Gastrocnemius medialis (tissue), 4 donors: ENCODE measurements around the gene TTLL10. TPM values are rescaled to one million over a fixed set of nuclear protein-coding genes. Genes with fewer than 3 reads are reported as not detected.

Experiments
- ATAC-seq, 2 donors: fragments of 150-250 bp; one replicate each; pipeline ENCODE4 v1.9.1; 2016
- DNase-seq, 2 donors: peaks; one replicate each; pipeline ENCODE4 v3.0.0-alpha.2; 2019
- H3K27ac ChIP-seq, 4 donors: fragments of 200-600 bp; sonication (generic); 1 replicate in 1 of 4; 2 replicates in 3 of 4; pipeline ENCODE4 v1.5.1; 2016 to 2018; ENCODE audit warnings: mild to moderate bottlenecking in 2 of 4, moderate library complexity in 1 of 4
- H3K27me3 ChIP-seq, 3 donors: fragments of 200-600 bp; sonication (generic) in 2 of 3; 1 replicate in 1 of 3; 2 replicates in 2 of 3; pipeline versions ENCODE4 v1.5.1 to v1.6.0; 2016 to 2019; ENCODE audit warnings: mild to moderate bottlenecking in 1 of 3, moderate library complexity in 1 of 3
- H3K36me3 ChIP-seq, 2 donors: fragments of 200-600 bp; sonication (generic) in 1 of 2; one replicate each; pipeline ENCODE4 v1.5.1; 2017 to 2018
- H3K4me1 ChIP-seq, 2 donors: fragments of 200-600 bp; sonication (generic) in 1 of 2; one replicate each; pipeline ENCODE4 v1.5.1; 2016 to 2017; ENCODE audit warnings: mild to moderate bottlenecking in 2 of 2
- H3K4me3 ChIP-seq, 4 donors: fragments of 200-600 bp; sonication (generic) in 3 of 4; 1 replicate in 1 of 4; 2 replicates in 3 of 4; pipeline ENCODE4 v1.5.1; 2016 to 2019; ENCODE audit warnings: mild to moderate bottlenecking in 2 of 4
- H3K9me3 ChIP-seq, 3 donors: fragments of 200-600 bp; sonication (generic) in 2 of 3; 1 replicate in 1 of 3; 2 replicates in 2 of 3; pipeline ENCODE4 v1.5.1; 2016 to 2019
- CTCF ChIP-seq, 5 experiments: fragments of 450-650 bp in 3 of 5; fragments of 200-600 bp in 2 of 5; sonication (generic) in 2 of 5; IDR thresholded peaks in 4 of 5; conservative IDR thresholded peaks in 1 of 5; 1 replicate in 4 of 5; 2 replicates in 1 of 5; pipeline ENCODE4 v1.5.1; 2016 to 2019; ENCODE audit warnings: antibody characterized with exemption in 5 of 5, mild to moderate bottlenecking in 3 of 5, moderate library complexity in 3 of 5
- POLR2A ChIP-seq, 2 donors: fragments of 450-650 bp; IDR thresholded peaks; one replicate each; pipeline ENCODE4 v1.6.1; 2017; ENCODE audit warnings: antibody characterized with exemption in 2 of 2, mild to moderate bottlenecking in 2 of 2, moderate library complexity in 2 of 2
- in situ Hi-C, 4 donors: fragments of 200-750 bp; cut with MboI; loops; one replicate each; pipeline versions ENCODE4 v1.15.0 to v1.8.0; 2017; ENCODE audit warnings: low sequenced_read_pairs in 4 of 4
- intact Hi-C: fragments of 100-400 bp; cut with DNase I; formaldehyde crosslinking; loops from one replicate; pipeline ENCODE4 v1.15.1; 2023; ENCODE audit warnings: low total_unique reads
- total RNA-seq, 4 donors: library from RNA; depleted of rRNA; stranded (reverse); fragments of >200 nt; gene quantifications; one replicate each; pipeline versions ENCODE4 v1.1.0 to v1.2.3, GENCODE V29; 2016

Gene TTLL10
- total RNA-seq, 4 donors from 2014 or later, result 0.13 to 0.16 TPM; not detected in 2

GRCh38 chr1:1166642-1167397 is 6.9 kb upstream of the TTLL10 start:
- H3K36me3 ChIP-seq, result no peaks in the 10 kb centered on the region
- in situ Hi-C loops (no loop called here), intact Hi-C loops (no loop called here)
- no peak overlapping the region for H3K27ac ChIP-seq
- H3K4me3 ChIP-seq, result no peak overlapping the region
- peaks cover 4 to 13% of the 10 kb centered on the region in 2 donors for H3K4me1 ChIP-seq
- TF ChIP-seq CTCF (IDR thresholded peaks at IDR 0.05 in 4 of 5, conservative IDR thresholded peaks at IDR 0.05 in 1 of 5) (no peak), POLR2A (IDR thresholded peaks at IDR 0.05) (no peak)
- ATAC-seq, result no peak
- H3K9me3 ChIP-seq, result no peaks in the 10 kb centered on the region
- H3K27me3 ChIP-seq, result peaks cover 8 to 41% (median 12%) of the 10 kb centered on the region in 3 donors
- no peak for DNase-seq

GRCh38 chr1:1167398-1167821 is 6.3 kb upstream of the TTLL10 start:
- H3K27ac ChIP-seq, result no peak overlapping the region
- no peaks in the 10 kb centered on the region for H3K9me3 ChIP-seq
- ATAC-seq, result no peak
- H3K36me3 ChIP-seq, result no peaks in the 10 kb centered on the region
- peaks cover 8 to 47% (median 18%) of the 10 kb centered on the region in 3 donors for H3K27me3 ChIP-seq
- TF ChIP-seq CTCF (IDR thresholded peaks at IDR 0.05 in 4 of 5, conservative IDR thresholded peaks at IDR 0.05 in 1 of 5), result no peak
- TF ChIP-seq POLR2A (IDR thresholded peaks at IDR 0.05), result no peak
- H3K4me1 ChIP-seq, result peaks cover 4 to 13% of the 10 kb centered on the region in 2 donors
- no peak for DNase-seq
- intact Hi-C loops (no loop called here), in situ Hi-C loops (no loop called here)
- no peak overlapping the region for H3K4me3 ChIP-seq

GRCh38 chr1:1167841-1168450 is 5.7 kb upstream of the TTLL10 start:
- ATAC-seq, result no peak

More at GRCh38 chr1:1167841-1168450, 5.7 kb upstream of the TTLL10 start:
- no peak overlapping the region for H3K27ac ChIP-seq
- H3K4me1 ChIP-seq, result peaks cover 4 to 13% of the 10 kb centered on the region in 2 donors
- no peaks in the 10 kb centered on the region for H3K9me3 ChIP-seq
- DNase-seq, result no peak
- in situ Hi-C loops (no loop called here), intact Hi-C loops (no loop called here)
- H3K27me3 ChIP-seq, result peaks cover 8 to 51% (median 22%) of the 10 kb centered on the region in 3 donors
- TF ChIP-seq POLR2A (IDR thresholded peaks at IDR 0.05), result no peak
- TF ChIP-seq CTCF (IDR thresholded peaks at IDR 0.05 in 4 of 5, conservative IDR thresholded peaks at IDR 0.05 in 1 of 5), result no peak
- no peaks in the 10 kb centered on the region for H3K36me3 ChIP-seq
- no peak overlapping the region for H3K4me3 ChIP-seq
